ENCODE data around the gene SRGAP3. TPM values are rescaled to one million over a fixed set of nuclear protein-coding genes. Genes with fewer than 3 reads are reported as not detected.

SRGAP3 gene
- polyA plus RNA-seq, 3 donors: 0.27 to 1.3 (median 0.87) TPM

DNA sequence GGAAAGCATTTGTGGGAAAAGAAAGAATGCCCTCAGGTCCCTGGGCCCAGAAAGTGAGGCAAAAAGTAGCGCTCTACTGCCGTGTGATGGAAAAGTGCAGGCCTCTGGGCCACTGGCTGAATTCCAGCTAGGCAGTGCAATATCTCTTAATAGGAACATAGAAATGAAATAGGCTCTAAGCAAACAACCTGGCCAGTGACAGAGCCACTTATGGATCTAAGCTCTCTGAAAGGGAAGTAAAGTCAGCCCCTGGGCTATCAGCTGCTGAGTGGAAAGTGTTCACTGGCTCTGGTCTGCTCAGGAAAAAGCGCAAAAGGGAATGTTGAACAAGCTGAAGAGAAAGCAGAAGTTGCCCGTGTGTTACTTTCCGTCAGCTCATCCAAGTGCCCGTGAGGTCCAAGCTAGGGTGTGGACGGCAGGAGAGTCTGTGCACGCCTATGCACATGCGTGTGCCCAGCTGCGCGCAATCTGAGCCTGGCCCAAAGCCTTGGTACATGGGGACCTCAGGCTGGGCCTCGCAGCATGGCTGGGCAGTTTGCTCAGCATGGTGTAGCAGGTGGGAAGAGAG lies 212.2 kb downstream of the SRGAP3 start:
- H3K27ac Mint-ChIP-seq: peak overlapping the region in 1 of 7 donors; percentile 4
- Histone ChIP-seq H4K20me1 (ENCODE audit: insufficient read depth, low read length) (no peaks in the 10 kb centered on the region), H3K36me3 (replicated peaks in 1 of 2; ENCODE audit: control insufficient read depth in 1 of 2, insufficient read depth in 2 of 2, low read length in 2 of 2) (no peaks in the 10 kb centered on the region), H3K79me2 (ENCODE audit: insufficient read depth, low read length) (no peaks in the 10 kb centered on the region), H2AFZ (ENCODE audit: insufficient read depth, low read depth, low read length, poor library complexity, severe bottlenecking) (peak overlapping the region; percentile 25), H3K4me3 (replicated peaks in 1 of 3; ENCODE audit: low read depth in 2 of 3, low read length in 3 of 3) (no peak overlapping the region), H3K4me1 (ENCODE audit: control insufficient read depth in 1 of 2, insufficient read depth in 2 of 2, low read length in 2 of 2) (peaks cover 28 to 29% of the 10 kb centered on the region in 2 donors), H3K27me3 (ENCODE audit: control insufficient read depth in 2 of 2, insufficient read depth in 2 of 2, low read length in 2 of 2) (no peaks in the 10 kb centered on the region), H3K9ac (ENCODE audit: insufficient read depth, low read length, poor library complexity, severe bottlenecking) (peak overlapping the region; percentile 9), H3K9me3 (replicated peaks in 1 of 2; ENCODE audit: control insufficient read depth in 1 of 2, insufficient read depth in 1 of 2, low read length in 2 of 2) (no peaks in the 10 kb centered on the region), H3K4me2 (replicated peaks; ENCODE audit: extremely low read depth, low read length, poor library complexity, severe bottlenecking) (peak overlapping the region; percentile 1), H3K27ac (ENCODE audit: low read depth in 1 of 2, low read length in 2 of 2) (no peak overlapping the region)
- H3K4me1 Mint-ChIP-seq: peaks cover 29% of the 10 kb centered on the region
- H3K27me3 Mint-ChIP-seq (ENCODE audit: low read depth in 3 of 3): peaks cover 0 to 2% (median 1%) of the 10 kb centered on the region in 3 donors
- H3K4me3 Mint-ChIP-seq: no peak overlapping the region
- 36% methylated on average over 12 of the region's 12 CpGs for WGBS (ENCODE audit: insufficient coverage)
- TF ChIP-seq, protein P1, sequence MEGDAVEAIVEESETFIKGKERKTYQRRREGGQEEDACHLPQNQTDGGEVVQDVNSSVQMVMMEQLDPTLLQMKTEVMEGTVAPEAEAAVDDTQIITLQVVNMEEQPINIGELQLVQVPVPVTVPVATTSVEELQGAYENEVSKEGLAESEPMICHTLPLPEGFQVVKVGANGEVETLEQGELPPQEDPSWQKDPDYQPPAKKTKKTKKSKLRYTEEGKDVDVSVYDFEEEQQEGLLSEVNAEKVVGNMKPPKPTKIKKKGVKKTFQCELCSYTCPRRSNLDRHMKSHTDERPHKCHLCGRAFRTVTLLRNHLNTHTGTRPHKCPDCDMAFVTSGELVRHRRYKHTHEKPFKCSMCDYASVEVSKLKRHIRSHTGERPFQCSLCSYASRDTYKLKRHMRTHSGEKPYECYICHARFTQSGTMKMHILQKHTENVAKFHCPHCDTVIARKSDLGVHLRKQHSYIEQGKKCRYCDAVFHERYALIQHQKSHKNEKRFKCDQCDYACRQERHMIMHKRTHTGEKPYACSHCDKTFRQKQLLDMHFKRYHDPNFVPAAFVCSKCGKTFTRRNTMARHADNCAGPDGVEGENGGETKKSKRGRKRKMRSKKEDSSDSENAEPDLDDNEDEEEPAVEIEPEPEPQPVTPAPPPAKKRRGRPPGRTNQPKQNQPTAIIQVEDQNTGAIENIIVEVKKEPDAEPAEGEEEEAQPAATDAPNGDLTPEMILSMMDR (IDR thresholded peaks at IDR 0.05): no peak
- intact Hi-C loops (cut with micrococcal nuclease): no loop called here
- H3K9me3 Mint-ChIP-seq: no peaks in the 10 kb centered on the region
- H3K36me3 Mint-ChIP-seq: no peaks in the 10 kb centered on the region
- peak; percentile 15 to 26 (median 15) for DNase-seq

DNA sequence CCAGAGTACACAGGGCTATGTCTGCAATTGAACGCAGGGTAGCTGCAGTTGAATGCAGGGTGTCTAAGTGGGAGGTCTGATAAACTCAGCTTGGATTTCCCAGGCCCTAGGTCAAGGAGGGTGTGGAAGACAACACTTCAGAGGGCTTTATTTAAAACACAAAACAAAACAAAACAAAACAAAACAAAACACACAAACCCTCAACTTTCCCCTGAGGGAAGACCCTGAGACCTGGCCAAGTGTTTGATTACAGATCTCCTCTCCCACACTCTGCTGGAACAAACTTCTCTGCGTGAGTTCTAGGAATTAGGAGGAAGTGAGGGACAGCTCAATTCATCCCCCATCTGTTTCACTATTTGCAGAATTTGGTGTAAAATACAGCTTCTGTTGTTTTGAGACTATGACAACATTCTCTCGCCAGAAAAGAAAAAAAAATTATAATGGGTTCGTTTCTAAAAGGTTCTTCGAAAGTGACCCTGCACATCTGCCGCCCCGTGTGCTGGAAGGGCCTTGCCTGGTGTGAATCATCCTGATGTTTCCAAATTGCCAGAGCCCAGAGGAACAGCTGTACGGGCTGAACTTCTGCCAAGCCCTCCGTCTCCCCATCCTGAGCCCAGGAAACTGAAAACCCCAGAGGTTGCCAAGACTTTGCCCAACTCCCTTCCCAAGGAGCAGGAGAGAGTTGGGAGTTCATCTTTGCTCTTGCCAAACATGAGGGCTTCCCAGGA lies 212.9 kb downstream of the SRGAP3 start:
- H3K79me2 ChIP-seq (ENCODE audit: insufficient read depth, low read length): no peaks in the 10 kb centered on the region
- no peak overlapping the region for H2AFZ ChIP-seq (ENCODE audit: insufficient read depth, low read depth, low read length, poor library complexity, severe bottlenecking)
- no peaks in the 10 kb centered on the region for H4K20me1 ChIP-seq (ENCODE audit: insufficient read depth, low read length)
- TF ChIP-seq, protein P1 (IDR thresholded peaks at IDR 0.05): no peak
- intact Hi-C loops (cut with micrococcal nuclease): no loop called here
- no peak for DNase-seq
- no peak overlapping the region for H3K4me3 ChIP-seq (replicated peaks in 1 of 3; ENCODE audit: low read depth in 2 of 3, low read length in 3 of 3)
- no peaks in the 10 kb centered on the region for H3K36me3 Mint-ChIP-seq
- peaks cover 28 to 29% of the 10 kb centered on the region in 2 donors for H3K4me1 ChIP-seq (ENCODE audit: control insufficient read depth in 1 of 2, insufficient read depth in 2 of 2, low read length in 2 of 2)
- H3K9me3 Mint-ChIP-seq: no peaks in the 10 kb centered on the region
- peaks cover 29% of the 10 kb centered on the region for H3K4me1 Mint-ChIP-seq
- H3K36me3 ChIP-seq (replicated peaks in 1 of 2; ENCODE audit: control insufficient read depth in 1 of 2, insufficient read depth in 2 of 2, low read length in 2 of 2): no peaks in the 10 kb centered on the region
- no peak overlapping the region for H3K27ac ChIP-seq (ENCODE audit: low read depth in 1 of 2, low read length in 2 of 2)
- H3K4me3 Mint-ChIP-seq: no peak overlapping the region
- H3K27me3 Mint-ChIP-seq (ENCODE audit: low read depth in 3 of 3): peaks cover 0 to 2% (median 1%) of the 10 kb centered on the region in 3 donors
- WGBS (ENCODE audit: insufficient coverage): 18% methylated on average over 4 of the region's 9 CpGs
- no peaks in the 10 kb centered on the region for H3K27me3 ChIP-seq (ENCODE audit: control insufficient read depth in 2 of 2, insufficient read depth in 2 of 2, low read length in 2 of 2)
- H3K4me2 ChIP-seq (replicated peaks; ENCODE audit: extremely low read depth, low read length, poor library complexity, severe bottlenecking): no peak overlapping the region
- H3K9me3 ChIP-seq (replicated peaks in 1 of 2; ENCODE audit: control insufficient read depth in 1 of 2, insufficient read depth in 1 of 2, low read length in 2 of 2): no peaks in the 10 kb centered on the region
- H3K9ac ChIP-seq (ENCODE audit: insufficient read depth, low read length, poor library complexity, severe bottlenecking): no peak overlapping the region
- H3K27ac Mint-ChIP-seq: peak overlapping the region in 3 of 7 donors; percentile 13 to 49 (median 21)

Measured in CD14-positive monocyte (primary cell).